ENCODE data around the gene SELENOO. TPM values are rescaled to one million over a fixed set of nuclear protein-coding genes. Genes with fewer than 3 reads are reported as not detected.

Gene SELENOO
- total RNA-seq, 1 experiment from 2014 or later = 34.3 TPM

DNA sequence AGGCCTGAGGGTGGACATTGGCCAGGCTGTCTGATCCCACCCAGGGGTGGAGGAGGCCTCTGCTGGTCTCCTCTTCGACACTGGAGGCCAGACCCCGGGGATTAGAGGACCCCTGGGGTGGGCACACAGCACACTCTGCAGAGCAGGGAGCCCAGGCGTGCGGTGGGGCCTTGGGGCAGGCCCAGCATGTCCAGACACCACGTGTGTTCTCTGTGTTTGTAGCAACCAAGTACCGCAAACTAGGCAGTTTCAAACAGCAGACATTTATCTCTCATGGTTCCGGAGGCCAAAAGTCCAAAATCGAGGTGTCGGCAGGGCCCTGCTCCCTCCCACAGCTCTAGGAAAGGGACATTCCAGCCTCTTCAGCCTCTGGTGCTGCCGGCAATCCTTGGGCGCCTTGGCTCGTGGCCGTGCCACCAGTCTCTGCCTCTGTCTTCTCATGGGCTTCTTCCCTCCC, 28.8 kb upstream of the SELENOO start:
- Histone ChIP-seq H3K27ac (ENCODE audit: low read length) (no peak overlapping the region), H3K36me3 (ENCODE audit: control insufficient read depth, insufficient read depth, low read length) (no peaks in the 10 kb centered on the region), H3K4me1 (ENCODE audit: control insufficient read depth, insufficient read depth, low read length) (no peaks in the 10 kb centered on the region), H3K27me3 (ENCODE audit: control insufficient read depth, insufficient read depth, low read length) (no peaks in the 10 kb centered on the region), H3K4me3 (ENCODE audit: low read depth in 2 of 2, low read length in 2 of 2) (no peak overlapping the region), H3K9me3 (ENCODE audit: control insufficient read depth, insufficient read depth, low read depth, low read length) (no peaks in the 10 kb centered on the region)
- intact Hi-C loops (cut with micrococcal nuclease; ENCODE audit: unreplicated experiment) = no loop called here
- in situ Hi-C loops (cut with HindIII; ENCODE audit: low pct_unique_long_range_greater_than_20kb, low sequenced_read_pairs) = no loop called here
- ATAC-seq (no peak), DNase-seq (ENCODE audit: low read depth, low spot score) (no peak)
- BruUV-seq (replicated peaks) = no TSS peak
- POLR2A ChIA-PET = no interaction called here
- CTCF ChIA-PET = no interaction called here
- TF ChIP-seq SIN3A (IDR thresholded peaks at IDR 0.05; ENCODE audit: borderline replicate concordance, insufficient read depth, low read depth, low read length) (no peak), POLR2AphosphoS5 (IDR thresholded peaks at IDR 0.05; ENCODE audit: low read depth, low read length) (no peak), TCF7L2 (IDR thresholded peaks at IDR 0.05; ENCODE audit: low read depth, low read length) (no peak), CTCF (IDR thresholded peaks at IDR 0.05) (no peak)
- TF ChIP-seq, protein P1, sequence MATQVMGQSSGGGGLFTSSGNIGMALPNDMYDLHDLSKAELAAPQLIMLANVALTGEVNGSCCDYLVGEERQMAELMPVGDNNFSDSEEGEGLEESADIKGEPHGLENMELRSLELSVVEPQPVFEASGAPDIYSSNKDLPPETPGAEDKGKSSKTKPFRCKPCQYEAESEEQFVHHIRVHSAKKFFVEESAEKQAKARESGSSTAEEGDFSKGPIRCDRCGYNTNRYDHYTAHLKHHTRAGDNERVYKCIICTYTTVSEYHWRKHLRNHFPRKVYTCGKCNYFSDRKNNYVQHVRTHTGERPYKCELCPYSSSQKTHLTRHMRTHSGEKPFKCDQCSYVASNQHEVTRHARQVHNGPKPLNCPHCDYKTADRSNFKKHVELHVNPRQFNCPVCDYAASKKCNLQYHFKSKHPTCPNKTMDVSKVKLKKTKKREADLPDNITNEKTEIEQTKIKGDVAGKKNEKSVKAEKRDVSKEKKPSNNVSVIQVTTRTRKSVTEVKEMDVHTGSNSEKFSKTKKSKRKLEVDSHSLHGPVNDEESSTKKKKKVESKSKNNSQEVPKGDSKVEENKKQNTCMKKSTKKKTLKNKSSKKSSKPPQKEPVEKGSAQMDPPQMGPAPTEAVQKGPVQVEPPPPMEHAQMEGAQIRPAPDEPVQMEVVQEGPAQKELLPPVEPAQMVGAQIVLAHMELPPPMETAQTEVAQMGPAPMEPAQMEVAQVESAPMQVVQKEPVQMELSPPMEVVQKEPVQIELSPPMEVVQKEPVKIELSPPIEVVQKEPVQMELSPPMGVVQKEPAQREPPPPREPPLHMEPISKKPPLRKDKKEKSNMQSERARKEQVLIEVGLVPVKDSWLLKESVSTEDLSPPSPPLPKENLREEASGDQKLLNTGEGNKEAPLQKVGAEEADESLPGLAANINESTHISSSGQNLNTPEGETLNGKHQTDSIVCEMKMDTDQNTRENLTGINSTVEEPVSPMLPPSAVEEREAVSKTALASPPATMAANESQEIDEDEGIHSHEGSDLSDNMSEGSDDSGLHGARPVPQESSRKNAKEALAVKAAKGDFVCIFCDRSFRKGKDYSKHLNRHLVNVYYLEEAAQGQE (IDR thresholded peaks at IDR 0.05; ENCODE audit: insufficient read depth in 1 of 2, low read depth in 2 of 2, low read length in 1 of 2) = no peak

DNA sequence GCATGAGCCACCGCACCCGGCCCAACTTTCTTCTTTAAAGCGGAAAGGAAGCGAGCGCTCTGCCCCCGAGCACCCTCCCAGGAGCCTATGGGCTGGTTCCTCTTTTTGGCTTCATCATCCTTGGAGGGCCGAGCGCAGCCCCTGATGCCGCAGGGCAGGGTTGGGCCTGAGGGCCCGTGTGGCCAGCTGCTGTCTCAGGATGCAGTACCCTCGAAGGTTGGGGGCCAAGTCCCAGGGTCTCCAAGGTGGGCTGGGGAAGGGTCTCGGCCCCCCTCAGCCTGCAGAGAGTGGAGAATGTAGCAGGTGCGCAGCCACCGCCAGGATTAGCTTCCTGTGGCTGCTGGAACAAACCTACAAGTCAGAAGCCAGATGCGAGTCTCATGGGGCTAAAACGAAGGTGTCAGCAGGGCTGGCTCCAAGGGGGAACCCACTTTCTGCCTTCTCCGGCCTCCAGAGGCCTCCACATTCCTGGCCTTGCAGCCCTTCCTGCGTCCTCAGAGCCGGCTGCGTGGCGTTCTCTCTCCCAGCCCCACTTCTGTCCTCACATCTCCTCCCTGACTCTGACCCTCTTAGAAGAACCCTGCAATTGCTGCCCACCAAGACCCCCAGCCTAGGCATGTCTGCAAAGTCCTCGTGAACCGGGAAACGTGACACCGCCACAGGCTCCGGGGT, 27.4 kb upstream of the SELENOO start:
- no peaks in the 10 kb centered on the region for H3K27me3 ChIP-seq (ENCODE audit: control insufficient read depth, insufficient read depth, low read length)
- H3K36me3 ChIP-seq (ENCODE audit: control insufficient read depth, insufficient read depth, low read length) = no peaks in the 10 kb centered on the region
- TF ChIP-seq CTCF (IDR thresholded peaks at IDR 0.05) (no peak), SIN3A (IDR thresholded peaks at IDR 0.05; ENCODE audit: borderline replicate concordance, insufficient read depth, low read depth, low read length) (no peak), TCF7L2 (IDR thresholded peaks at IDR 0.05; ENCODE audit: low read depth, low read length) (no peak), POLR2AphosphoS5 (IDR thresholded peaks at IDR 0.05; ENCODE audit: low read depth, low read length) (no peak)
- TF ChIP-seq, protein P1 (IDR thresholded peaks at IDR 0.05; ENCODE audit: insufficient read depth in 1 of 2, low read depth in 2 of 2, low read length in 1 of 2) = no peak
- H3K4me3 ChIP-seq (ENCODE audit: low read depth in 2 of 2, low read length in 2 of 2) = no peak overlapping the region
- no peaks in the 10 kb centered on the region for H3K9me3 ChIP-seq (ENCODE audit: control insufficient read depth, insufficient read depth, low read depth, low read length)
- ATAC-seq (no peak), DNase-seq (ENCODE audit: low read depth, low spot score) (no peak)
- intact Hi-C loops (cut with micrococcal nuclease; ENCODE audit: unreplicated experiment) (no loop called here), in situ Hi-C loops (cut with HindIII; ENCODE audit: low pct_unique_long_range_greater_than_20kb, low sequenced_read_pairs) (no loop called here)
- no TSS peak for BruUV-seq (replicated peaks)
- ChIA-PET CTCF (no interaction called here), POLR2A (no interaction called here)
- no peak overlapping the region for H3K27ac ChIP-seq (ENCODE audit: low read length)
- no peaks in the 10 kb centered on the region for H3K4me1 ChIP-seq (ENCODE audit: control insufficient read depth, insufficient read depth, low read length)
